Karpas-422 (cell line): ENCODE measurements around the gene CLTRN. TPM values are rescaled to one million over a fixed set of nuclear protein-coding genes. Genes with fewer than 3 reads are reported as not detected.
A peak's percentile ranks its signal among the peaks of the same experiment; 100 is the strongest.
"Not testable (repeated sequence)": the region's sequence is repeated elsewhere in the genome, so short reads cannot be mapped to it uniquely, and the experiment has no call there.

Source experiments
- DNase-seq: peaks from one replicate; pipeline ENCODE4 v3.0.0-alpha.2; 2015
- H2AFZ ChIP-seq: fragments of 200-600 bp; sonication (generic); 2 replicates; pipeline ENCODE4 v1.6.1; 2014; ENCODE audit warnings: antibody characterized with exemption, low read length, mixed read lengths
- H3K27ac ChIP-seq: fragments of 200-600 bp; sonication (generic); 2 replicates; pipeline ENCODE4 v1.5.1; 2014; ENCODE audit warnings: mild to moderate bottlenecking, low read length, moderate library complexity
- H3K27me3 ChIP-seq: fragments of 200-600 bp; sonication (generic); 2 replicates; pipeline ENCODE4 v1.6.1; 2014; ENCODE audit warnings: low read length, mixed read lengths
- H3K36me3 ChIP-seq: fragments of 200-600 bp; sonication (generic); 2 replicates; pipeline ENCODE4 v1.6.1; 2014; ENCODE audit warnings: low read length, mixed read lengths; ENCODE audit not compliant: insufficient read depth
- H3K4me1 ChIP-seq: fragments of 200-600 bp; sonication (generic); 2 replicates; pipeline ENCODE4 v1.6.1; 2014; ENCODE audit warnings: mild to moderate bottlenecking, low read length, mixed read lengths
- H3K4me2 ChIP-seq: fragments of 200-600 bp; sonication (generic); 2 replicates; pipeline ENCODE4 v1.6.1; 2014; ENCODE audit warnings: low read length, low read depth, mild to moderate bottlenecking; ENCODE audit not compliant: poor library complexity, severe bottlenecking
- H3K4me3 ChIP-seq: fragments of 200-600 bp; sonication (generic); 2 replicates; pipeline ENCODE4 v1.5.1; 2014; ENCODE audit warnings: mild to moderate bottlenecking, antibody characterized with exemption, low read length, mixed read lengths
- H3K79me2 ChIP-seq: fragments of 200-600 bp; sonication (generic); 2 replicates; pipeline ENCODE4 v1.6.1; 2014; ENCODE audit warnings: mild to moderate bottlenecking, low read length, mixed read lengths
- H3K9ac ChIP-seq: fragments of 200-600 bp; sonication (generic); 2 replicates; pipeline ENCODE4 v1.6.0; 2014; ENCODE audit warnings: low read length
- H3K9me2 ChIP-seq: fragments of 200-600 bp; sonication (generic), shearing (Covaris generic); replicated peaks from 2 replicates; pipeline ENCODE4 v1.6.0; 2014; ENCODE audit warnings: mild to moderate bottlenecking, low read length, moderate library complexity; ENCODE audit not compliant: insufficient read depth
- H3K9me3 ChIP-seq: fragments of 300-700, 200-600 bp; sonication (generic); 2 replicates; pipeline ENCODE4 v1.6.1; 2014; ENCODE audit warnings: low read length, mixed read lengths
- H4K20me1 ChIP-seq: fragments of 200-600 bp; sonication (generic); 2 replicates; pipeline ENCODE4 v1.6.1; 2014; ENCODE audit warnings: mild to moderate bottlenecking, antibody characterized with exemption, low read length, low read depth; ENCODE audit not compliant: insufficient read depth
- total RNA-seq: library from RNA; depleted of rRNA; stranded (reverse); fragments of >200 nt; shearing (Covaris generic); gene quantifications from 2 replicates; pipeline ENCODE4 v1.2.3, GENCODE V29; 2014; ENCODE audit warnings: low replicate concordance

The CLTRN gene
- total RNA-seq, 1 experiment from 2014 or later = 0.86 TPM

DNA sequence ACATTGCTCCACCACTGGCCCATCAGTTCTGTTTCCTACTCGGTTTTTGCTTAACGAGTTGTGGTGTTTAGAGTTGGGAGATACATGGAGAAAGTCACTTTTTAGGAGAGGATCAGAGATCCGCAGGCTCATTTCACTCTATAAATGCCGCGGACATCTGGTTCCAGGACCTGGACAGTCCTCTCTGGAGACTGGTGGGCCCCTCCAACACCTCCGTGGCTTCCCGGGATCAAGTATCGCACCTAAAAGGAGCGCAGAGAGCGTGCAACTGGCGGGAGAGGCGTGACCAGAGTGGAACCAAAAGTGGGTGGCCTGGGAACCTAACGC lies 9.9 kb upstream of the CLTRN start:
- Histone ChIP-seq H4K20me1 (peaks cover 11% of the 10 kb centered on the region; the same call in 1 of the 2 replicates), H2AFZ (peak overlapping the region; percentile 95; the same call in 1 of the 2 replicates), H3K9me3 (no peaks in the 10 kb centered on the region), H3K36me3 (0 out of 2 replicates have a peak, but pooled peaks cover 15% of the 10 kb centered on the region), H3K27ac (peak overlapping the region; percentile 82; the same call in 1 of the 2 replicates), H3K4me3 (peak overlapping the region; percentile 87), H3K9me2 (no peaks in the 10 kb centered on the region), H3K79me2 (peaks cover 40% of the 10 kb centered on the region), H3K4me1 (peaks cover 31% of the 10 kb centered on the region), H3K4me2 (peak overlapping the region; percentile 88), H3K27me3 (no peaks in the 10 kb centered on the region), H3K9ac (peak overlapping the region; percentile 85)
- peak; percentile 44 for DNase-seq

DNA sequence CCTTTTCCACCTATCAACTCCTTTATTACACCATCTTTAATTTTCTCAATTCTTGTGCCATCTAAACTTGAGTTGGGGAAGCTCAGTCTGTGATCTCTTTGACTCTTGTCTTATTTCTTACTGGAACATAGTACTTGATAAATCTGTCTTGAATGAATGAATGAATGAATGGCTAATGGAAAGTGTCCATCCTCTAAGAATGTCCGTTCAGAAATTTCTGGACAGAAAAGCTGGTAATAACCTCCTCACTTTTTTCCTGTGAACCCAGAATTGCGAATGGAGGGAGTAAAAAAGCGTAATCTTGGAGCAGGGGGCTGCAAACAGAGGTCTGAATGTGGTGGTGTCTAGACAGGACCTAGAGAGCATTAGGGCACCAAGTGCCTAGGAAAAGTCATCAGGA lies 9.4 kb upstream of the CLTRN start:
- H3K9me3 ChIP-seq = no peaks in the 10 kb centered on the region
- no peaks in the 10 kb centered on the region for H3K9me2 ChIP-seq
- no peak for DNase-seq
- peaks cover 28% of the 10 kb centered on the region for H3K4me1 ChIP-seq
- no peak overlapping the region for H3K27ac ChIP-seq
- no peaks in the 10 kb centered on the region for H3K27me3 ChIP-seq
- peak overlapping the region; percentile 88 for H3K4me2 ChIP-seq
- H3K4me3 ChIP-seq = peak overlapping the region; percentile 87
- peaks cover 35% of the 10 kb centered on the region for H3K79me2 ChIP-seq
- H3K36me3 ChIP-seq = 0 out of 2 replicates have a peak, but pooled peaks cover 10% of the 10 kb centered on the region
- peak overlapping the region; percentile 85 for H3K9ac ChIP-seq
- H4K20me1 ChIP-seq = peaks cover 11% of the 10 kb centered on the region; the same call in 1 of the 2 replicates
- peak overlapping the region; percentile 95; the same call in 1 of the 2 replicates for H2AFZ ChIP-seq

DNA sequence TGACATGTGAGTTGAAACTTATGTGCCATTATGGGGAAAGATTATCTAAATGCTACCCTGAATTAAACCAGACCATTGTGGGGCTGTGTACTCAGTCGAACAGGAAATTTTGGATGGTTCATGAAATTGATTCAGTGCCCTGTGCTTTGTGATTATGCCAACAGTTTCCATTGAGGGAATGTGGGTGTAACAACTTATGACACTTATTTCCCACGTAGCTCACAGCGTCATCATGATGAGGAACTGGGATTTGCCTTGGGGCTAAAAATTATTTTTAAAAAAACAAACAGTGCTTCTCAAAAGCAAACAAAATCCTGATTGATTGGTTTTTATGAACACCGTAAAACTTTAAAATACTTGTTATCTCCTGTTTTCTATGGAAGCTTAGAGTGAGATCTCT lies 8.3 kb upstream of the CLTRN start:
- Histone ChIP-seq H3K79me2 (peaks cover 24% of the 10 kb centered on the region), H3K9me3 (no peaks in the 10 kb centered on the region), H3K4me2 (no peak overlapping the region), H2AFZ (no peak overlapping the region), H3K9ac (no peak overlapping the region), H3K4me1 (peaks cover 27% of the 10 kb centered on the region), H4K20me1 (peaks cover 11% of the 10 kb centered on the region; the same call in 1 of the 2 replicates), H3K9me2 (no peaks in the 10 kb centered on the region), H3K27ac (no peak overlapping the region), H3K27me3 (no peaks in the 10 kb centered on the region), H3K4me3 (no peak overlapping the region), H3K36me3 (0 out of 2 replicates have a peak, but pooled peaks cover 4% of the 10 kb centered on the region)
- no peak for DNase-seq

DNA sequence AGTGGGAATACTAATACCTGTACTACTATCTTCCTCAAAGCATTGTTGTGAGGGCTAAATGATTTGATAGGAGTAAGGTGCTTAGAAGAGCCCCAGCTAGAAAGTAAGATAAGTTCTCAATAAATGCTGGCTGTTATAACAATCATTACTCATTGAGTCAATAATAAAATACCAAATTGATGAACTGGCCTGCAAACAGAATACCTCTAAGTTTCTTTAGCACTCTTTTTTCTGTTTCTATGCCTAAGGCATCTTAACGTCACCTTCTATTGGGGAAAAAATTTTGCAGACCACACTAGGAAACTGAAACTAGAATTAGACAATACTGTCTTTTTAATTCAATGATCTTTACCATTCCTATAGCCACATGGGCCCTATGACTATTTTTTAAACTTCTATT lies 1.2 kb downstream of the CLTRN start:
- Histone ChIP-seq H2AFZ (no peak overlapping the region), H3K9me2 (no peaks in the 10 kb centered on the region), H3K4me2 (no peak overlapping the region), H4K20me1 (no peaks in the 10 kb centered on the region), H3K9me3 (no peaks in the 10 kb centered on the region), H3K27ac (no peak overlapping the region), H3K4me1 (peaks cover 5% of the 10 kb centered on the region), H3K27me3 (no peaks in the 10 kb centered on the region), H3K36me3 (no peaks in the 10 kb centered on the region), H3K9ac (no peak overlapping the region), H3K79me2 (no peaks in the 10 kb centered on the region), H3K4me3 (no peak overlapping the region)
- no peak for DNase-seq

DNA sequence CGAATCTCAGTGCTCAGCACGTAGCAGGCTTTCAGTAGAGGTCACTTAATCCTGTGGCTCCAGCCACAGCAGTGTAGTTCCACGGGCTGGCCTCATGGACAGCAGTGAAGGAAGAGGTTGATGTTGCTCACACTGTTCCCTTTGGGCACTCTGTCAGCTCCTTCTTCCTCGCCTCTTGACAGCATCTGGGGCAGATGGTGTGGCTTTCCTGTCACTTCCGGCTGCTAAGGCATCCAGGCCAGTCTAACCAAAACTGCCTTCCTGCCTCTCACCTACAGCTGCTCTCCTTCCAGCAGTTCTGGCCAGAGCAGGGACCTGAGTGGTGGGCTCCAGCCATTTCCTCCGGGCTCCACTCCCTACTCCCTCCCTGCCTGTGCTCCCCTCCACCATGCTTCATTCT lies 9.8 kb downstream of the CLTRN start:
- H3K79me2 ChIP-seq, H3K27ac ChIP-seq, H3K9me2 ChIP-seq, H3K9ac ChIP-seq, H3K4me3 ChIP-seq, H3K36me3 ChIP-seq, H4K20me1 ChIP-seq, DNase-seq, H3K4me2 ChIP-seq, H3K9me3 ChIP-seq, H2AFZ ChIP-seq, H3K27me3 ChIP-seq: not testable (repeated sequence)
- H3K4me1 ChIP-seq = peaks cover 13% of the 10 kb centered on the region

DNA sequence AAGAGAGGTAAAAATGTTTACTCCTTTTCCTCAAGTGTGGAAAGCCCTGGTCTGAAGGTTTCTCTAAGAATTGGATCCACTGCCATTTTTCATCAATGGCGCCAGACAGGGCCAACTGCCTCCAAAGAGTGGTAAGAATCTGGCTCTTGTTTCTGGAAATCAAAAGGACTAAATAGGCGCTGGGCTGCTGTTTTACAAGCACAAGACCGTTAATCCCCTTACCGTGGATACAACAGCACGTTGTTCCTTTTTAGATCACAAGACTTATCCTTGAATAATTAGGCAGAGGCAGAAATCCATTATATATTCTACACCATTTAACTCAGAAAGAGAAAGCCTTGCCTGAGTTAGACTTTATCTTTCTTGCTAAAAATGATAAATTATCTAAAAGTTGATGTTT lies 10.6 kb downstream of the CLTRN start:
- H3K79me2 ChIP-seq = no peaks in the 10 kb centered on the region
- H2AFZ ChIP-seq = no peak overlapping the region
- H3K27ac ChIP-seq = no peak overlapping the region
- no peak overlapping the region for H3K4me3 ChIP-seq
- peaks cover 13% of the 10 kb centered on the region for H3K4me1 ChIP-seq
- no peaks in the 10 kb centered on the region for H4K20me1 ChIP-seq
- no peaks in the 10 kb centered on the region for H3K36me3 ChIP-seq
- no peak overlapping the region for H3K4me2 ChIP-seq
- no peak for DNase-seq
- H3K27me3 ChIP-seq = no peaks in the 10 kb centered on the region
- no peak overlapping the region for H3K9ac ChIP-seq
- H3K9me2 ChIP-seq = no peaks in the 10 kb centered on the region
- no peaks in the 10 kb centered on the region for H3K9me3 ChIP-seq

DNA sequence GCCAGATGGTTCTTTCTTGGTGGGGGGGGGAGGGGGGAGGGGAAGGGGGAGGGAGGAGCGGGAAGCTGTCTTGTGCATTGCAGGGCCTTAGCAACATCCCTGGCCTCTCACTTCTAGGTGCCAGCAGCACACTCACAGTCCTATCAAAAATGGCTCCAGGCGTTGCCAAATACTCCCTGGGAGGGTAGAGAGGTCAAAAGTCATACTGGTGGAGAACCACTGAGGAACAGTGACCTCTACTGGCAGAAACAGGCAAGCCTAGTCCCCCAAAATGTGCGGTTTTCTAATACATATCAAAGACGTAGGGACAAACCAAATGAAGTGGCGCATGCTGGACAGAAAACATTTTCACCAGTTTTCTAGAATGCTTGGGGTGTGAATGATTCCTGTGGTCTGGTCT lies 17.1 kb downstream of the CLTRN start:
- not testable (repeated sequence) for DNase-seq, H3K36me3 ChIP-seq

DNA sequence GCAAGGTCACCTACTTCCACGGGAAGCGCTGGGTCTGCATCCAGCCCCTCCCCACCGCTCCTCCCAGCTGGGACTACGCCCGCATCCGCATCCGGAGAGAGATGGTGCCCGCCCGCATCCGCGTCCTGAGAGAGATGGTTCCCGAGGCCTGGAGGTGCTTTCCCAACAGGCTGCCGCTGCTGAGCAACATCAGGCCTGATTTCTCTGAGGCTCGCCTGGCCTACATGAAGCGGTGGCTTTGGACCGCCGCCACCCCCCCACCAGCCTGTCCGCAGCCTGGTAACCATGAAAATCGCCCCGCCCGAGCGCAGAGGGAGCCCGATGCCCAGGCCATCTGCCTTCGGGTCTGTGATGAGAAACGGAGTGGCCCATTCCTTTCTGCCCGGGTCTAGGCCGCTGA lies 18.1 kb downstream of the CLTRN start:
- Histone ChIP-seq H3K9me2 (no peaks in the 10 kb centered on the region), H3K36me3 (no peaks in the 10 kb centered on the region)

More for the DNA sequence above, 17.1 kb downstream of the CLTRN start:
- not testable (repeated sequence) for H4K20me1 ChIP-seq, H3K79me2 ChIP-seq, H3K9ac ChIP-seq, H3K27me3 ChIP-seq, H3K4me2 ChIP-seq, H3K27ac ChIP-seq, H3K4me3 ChIP-seq, H3K9me2 ChIP-seq, H2AFZ ChIP-seq, H3K4me1 ChIP-seq, H3K9me3 ChIP-seq

DNA sequence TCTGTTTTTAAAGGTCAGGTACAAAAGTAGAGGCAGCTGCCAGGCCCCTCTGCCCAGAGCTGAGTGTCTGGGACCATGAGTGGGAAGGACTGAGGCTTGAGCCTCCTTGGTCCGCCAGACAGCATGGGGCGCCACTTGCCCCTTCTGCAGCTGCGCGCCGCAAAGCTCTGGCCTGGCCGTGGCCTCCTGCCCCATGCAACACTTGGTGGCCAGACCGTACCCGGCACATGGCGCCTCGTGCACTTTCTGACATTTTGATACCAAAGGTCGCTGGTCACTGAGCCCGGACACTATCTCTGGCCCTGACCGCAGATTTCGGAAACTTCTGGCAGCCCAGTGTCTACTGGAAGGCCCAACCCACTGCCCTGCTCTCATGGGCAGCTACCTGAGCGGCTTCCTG lies 18.6 kb downstream of the CLTRN start:
- Histone ChIP-seq H4K20me1 (no peaks in the 10 kb centered on the region), H3K9me2 (no peaks in the 10 kb centered on the region), H3K36me3 (no peaks in the 10 kb centered on the region), H3K4me2 (no peak overlapping the region), H3K9ac (no peak overlapping the region), H3K4me1 (peaks cover under 1% of the 10 kb centered on the region; the same call in 1 of the 2 replicates), H3K79me2 (no peaks in the 10 kb centered on the region), H3K4me3 (no peak overlapping the region), H2AFZ (no peak overlapping the region), H3K9me3 (no peaks in the 10 kb centered on the region), H3K27ac (no peak overlapping the region), H3K27me3 (no peaks in the 10 kb centered on the region)
- no peak for DNase-seq

More for the DNA sequence above, 18.1 kb downstream of the CLTRN start:
- Histone ChIP-seq H4K20me1 (no peaks in the 10 kb centered on the region), H3K27ac (no peak overlapping the region), H2AFZ (no peak overlapping the region), H3K4me1 (peaks cover under 1% of the 10 kb centered on the region), H3K9me3 (no peaks in the 10 kb centered on the region), H3K27me3 (no peaks in the 10 kb centered on the region), H3K4me3 (no peak overlapping the region), H3K9ac (no peak overlapping the region), H3K79me2 (no peaks in the 10 kb centered on the region), H3K4me2 (no peak overlapping the region)
- DNase-seq = no peak
